ENCODE results near the gene STX11. TPM values are rescaled to one million over a fixed set of nuclear protein-coding genes. Genes with fewer than 3 reads are reported as not detected.

Gene STX11
- total and polyA plus RNA-seq, 12 donors = 4.8 to 15.9 (median 8.8) TPM

- Histone ChIP-seq H3K27ac (peak overlapping the region in 1 of 10 donors; percentile 52), H3K36me3 (peaks cover 0 to 8% (median 0%) of the 10 kb centered on the region in 9 donors), H3K27me3 (no peaks in the 10 kb centered on the region), H3K4me3 (no peak overlapping the region), H3K4me1 (peaks cover 8 to 54% (median 20%) of the 10 kb centered on the region in 9 donors), H3K9me3 (no peaks in the 10 kb centered on the region)
- DNase-seq (no peak), ATAC-seq (no peak)
- WGBS, 2 donors = 89 to 95% methylated on average over 7 of the region's 7 CpGs
- intact Hi-C loops (cut with DNase I) = no loop called here
- TF ChIP-seq CTCF (IDR thresholded peaks at IDR 0.05) = no peak
These were observed 12.7 kb downstream of the STX11 start for GRCh38 chr6:144162977-144163376.

GRCh38 chr6:144165784-144166183, 15.5 kb downstream of the STX11 start:
- Histone ChIP-seq H3K9me3 (no peaks in the 10 kb centered on the region), H3K36me3 (peaks cover 0 to 32% (median 5%) of the 10 kb centered on the region in 9 donors), H3K4me3 (no peak overlapping the region), H3K27me3 (no peaks in the 10 kb centered on the region), H3K4me1 (peaks cover 0 to 26% (median 0%) of the 10 kb centered on the region in 9 donors), H3K27ac (no peak overlapping the region)
- DNase-seq (no peak), ATAC-seq (no peak)
- WGBS, 2 donors = 89 to 95% methylated on average over 5 of the region's 5 CpGs
- no peak for TF ChIP-seq CTCF (IDR thresholded peaks at IDR 0.05)
- intact Hi-C loops (cut with DNase I) = no loop called here

GRCh38 chr6:144170044-144170443, 19.7 kb downstream of the STX11 start:
- no peak for TF ChIP-seq CTCF (IDR thresholded peaks at IDR 0.05)
- WGBS, 2 donors = 95 to 97% methylated on average over 2 of the region's 2 CpGs

GRCh38 chr6:144171406-144171805, 21.1 kb downstream of the STX11 start:
- no peaks in the 10 kb centered on the region for H3K27me3 ChIP-seq
- H3K9me3 ChIP-seq = peaks cover 0 to 6% (median 0%) of the 10 kb centered on the region in 11 donors
- DNase-seq = no peak
- H3K4me3 ChIP-seq = no peak overlapping the region
- ATAC-seq = no peak
- WGBS, 2 donors = 47 to 49% methylated on average over 3 of the region's 3 CpGs
- H3K4me1 ChIP-seq = peaks cover 0 to 6% (median 0%) of the 10 kb centered on the region in 9 donors
- TF ChIP-seq CTCF (IDR thresholded peaks at IDR 0.05) = no peak
- peaks cover 0 to 53% (median 5%) of the 10 kb centered on the region in 9 donors for H3K36me3 ChIP-seq
- H3K27ac ChIP-seq = no peak overlapping the region
- intact Hi-C loops (cut with DNase I) = no loop called here

More at GRCh38 chr6:144170044-144170443, 19.7 kb downstream of the STX11 start:
- peaks cover 0 to 6% (median 0%) of the 10 kb centered on the region in 9 donors for H3K4me1 ChIP-seq
- H3K9me3 ChIP-seq = peaks cover 0 to 6% (median 0%) of the 10 kb centered on the region in 11 donors
- H3K27me3 ChIP-seq = no peaks in the 10 kb centered on the region
- DNase-seq (no peak), ATAC-seq (no peak)
- no peak overlapping the region for H3K4me3 ChIP-seq
- intact Hi-C loops (cut with DNase I) = no loop called here
- peaks cover 0 to 53% (median 5%) of the 10 kb centered on the region in 9 donors for H3K36me3 ChIP-seq
- no peak overlapping the region for H3K27ac ChIP-seq
